HG03095 (cell line): ENCODE results near the gene ABCB9.

Experiments used
- ATAC-seq: cut with Tn5 transposase; IDR thresholded peaks from one replicate; pipeline ENCODE4 v1.9.1; 2021; ENCODE audit warnings: moderate library complexity; ENCODE audit not compliant: unreplicated experiment

Gene ABCB9

GRCh38 chr12:122994781-122995502 lies 28.7 kb upstream of the ABCB9 start:
- ATAC-seq, result no peak

- no peak for ATAC-seq
Observed at GRCh38 chr12:122994140-122994675, 27.9 kb upstream of the ABCB9 start.

GRCh38 chr12:122992386-122992785 lies 26.1 kb upstream of the ABCB9 start:
- ATAC-seq, result no peak

- no peak for ATAC-seq
Observed at GRCh38 chr12:122991623-122992275, 25.5 kb upstream of the ABCB9 start.

- ATAC-seq, result no peak
Observed at GRCh38 chr12:122990961-122991622, 24.8 kb upstream of the ABCB9 start.

GRCh38 chr12:122990561-122990960 lies 24.3 kb upstream of the ABCB9 start:
- no peak for ATAC-seq

GRCh38 chr12:122989874-122990419 lies 23.7 kb upstream of the ABCB9 start:
- ATAC-seq, result no peak

- ATAC-seq, result no peak
Observed at GRCh38 chr12:122989225-122989839, 23.1 kb upstream of the ABCB9 start.

GRCh38 chr12:122988612-122989212 lies 22.4 kb upstream of the ABCB9 start:
- ATAC-seq, result no peak

- no peak for ATAC-seq
Observed at GRCh38 chr12:122988036-122988435, 21.8 kb upstream of the ABCB9 start.

GRCh38 chr12:122987086-122987951 lies 21.1 kb upstream of the ABCB9 start:
- no peak for ATAC-seq

- ATAC-seq, result no peak
Observed at GRCh38 chr12:122986258-122986871, 20.1 kb upstream of the ABCB9 start.

- ATAC-seq, result no peak
Observed at GRCh38 chr12:122985338-122986257, 19.3 kb upstream of the ABCB9 start.

- ATAC-seq, result no peak
Observed at GRCh38 chr12:122984612-122985337, 18.5 kb upstream of the ABCB9 start.

GRCh38 chr12:122983789-122984515 lies 17.7 kb upstream of the ABCB9 start:
- no peak for ATAC-seq

GRCh38 chr12:122982963-122983788 lies 16.9 kb upstream of the ABCB9 start:
- ATAC-seq, result no peak
